GM19438 (cell line): ENCODE measurements around the gene FHIP1A.
A peak's percentile ranks its signal among the peaks of the same experiment; 100 is the strongest.

ENCODE experiments used
- ATAC-seq: cut with Tn5 transposase; IDR thresholded peaks from one replicate; pipeline ENCODE4 v1.9.1; 2021; ENCODE audit warnings: low read depth; ENCODE audit not compliant: unreplicated experiment

FHIP1A gene

GRCh38 chr4:151417766-151418376 lies 8.9 kb downstream of the FHIP1A start:
- no peak for ATAC-seq

DNA sequence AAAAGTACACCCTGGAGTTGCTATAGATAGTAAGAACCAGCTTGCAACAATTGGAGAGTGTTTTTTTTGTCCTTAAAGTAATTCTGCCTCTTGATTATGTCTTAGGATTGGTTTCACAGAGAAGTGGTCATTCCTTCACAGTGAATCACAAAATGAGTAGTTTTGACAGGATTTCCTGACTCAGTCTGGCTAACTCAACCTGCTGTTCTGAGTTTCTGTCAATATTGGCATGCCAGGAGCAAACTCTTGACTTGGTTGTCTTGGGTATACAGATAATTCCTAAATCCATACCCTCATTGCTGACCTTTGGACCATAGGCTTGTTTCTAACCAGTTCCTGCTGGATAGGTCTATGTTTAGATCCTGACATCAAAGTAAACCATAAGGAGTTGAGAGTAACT lies 9.4 kb downstream of the FHIP1A start:
- no peak for ATAC-seq

DNA sequence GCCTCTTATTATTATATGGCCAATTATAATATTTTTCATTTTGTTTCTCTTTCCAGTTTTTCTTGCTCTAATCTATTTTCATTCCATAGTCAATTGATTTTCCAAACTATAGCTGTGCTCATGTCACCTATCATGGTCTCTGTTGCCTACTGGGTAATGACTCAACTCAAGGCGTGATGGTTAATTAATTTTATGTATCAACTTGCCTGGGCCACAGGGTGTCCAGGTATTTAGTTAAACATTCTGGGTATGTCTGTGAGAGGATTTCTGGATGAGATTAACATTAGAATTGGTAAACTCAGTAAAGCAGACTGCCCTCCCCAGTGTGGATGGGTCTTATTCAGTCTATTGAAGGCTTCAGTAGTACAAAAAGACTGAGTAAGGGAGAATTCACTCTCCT lies 9.9 kb downstream of the FHIP1A start:
- ATAC-seq, result no peak

GRCh38 chr4:151420250-151420807 lies 11.4 kb downstream of the FHIP1A start:
- ATAC-seq, result no peak

GRCh38 chr4:151422854-151423253 lies 13.9 kb downstream of the FHIP1A start:
- no peak for ATAC-seq

- ATAC-seq, result no peak
These were observed 17.5 kb downstream of the FHIP1A start for GRCh38 chr4:151426513-151426912.

DNA sequence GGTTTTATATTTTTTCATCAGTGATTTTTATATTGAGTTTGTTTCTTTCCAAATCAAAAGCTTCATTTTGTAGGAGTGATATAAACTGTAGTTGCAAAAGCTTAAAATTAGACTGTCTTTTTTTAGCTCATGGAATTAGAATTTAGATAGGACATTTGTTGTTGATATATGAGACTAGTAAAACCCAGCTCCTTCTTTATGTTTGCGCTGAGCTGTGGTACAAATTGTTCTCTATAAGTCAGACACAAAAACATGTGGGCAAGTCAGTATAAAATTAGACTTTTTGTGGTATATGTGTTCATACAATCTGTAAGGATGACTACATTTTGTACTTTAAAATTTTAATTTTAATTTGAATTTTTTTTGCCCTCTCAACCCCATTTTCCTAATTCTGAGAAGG lies 18.3 kb downstream of the FHIP1A start:
- no peak for ATAC-seq

DNA sequence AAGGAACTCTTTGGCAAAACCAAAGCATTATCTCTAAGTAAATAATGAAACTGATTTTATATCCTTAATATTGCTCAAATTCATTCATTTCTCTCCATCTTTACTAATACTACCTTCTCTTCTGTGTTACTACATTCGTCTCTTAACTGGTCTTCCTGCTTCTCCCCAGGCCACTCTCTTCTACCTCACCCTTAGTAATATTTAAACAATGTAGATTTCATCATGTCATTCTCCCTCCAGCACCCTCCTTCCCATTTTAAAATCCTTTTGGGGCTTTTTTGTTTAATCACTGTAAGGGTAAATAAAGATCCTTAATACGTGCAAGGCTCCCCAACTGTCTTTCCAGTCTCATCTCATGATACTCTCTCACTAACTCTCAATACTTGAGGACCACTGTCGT lies 19.4 kb downstream of the FHIP1A start:
- ATAC-seq, result no peak

- peak; percentile 68 for ATAC-seq
These were observed 21.1 kb downstream of the FHIP1A start for GRCh38 chr4:151429957-151430570.

GRCh38 chr4:151430740-151431457 lies 21.9 kb downstream of the FHIP1A start:
- no peak for ATAC-seq

- ATAC-seq, result no peak
These were observed 22.8 kb downstream of the FHIP1A start for GRCh38 chr4:151431728-151432127.

GRCh38 chr4:151432654-151433053 lies 23.7 kb downstream of the FHIP1A start:
- no peak for ATAC-seq

- no peak for ATAC-seq
These were observed 25.3 kb downstream of the FHIP1A start for GRCh38 chr4:151434183-151434860.

- no peak for ATAC-seq
These were observed 27.1 kb downstream of the FHIP1A start for GRCh38 chr4:151436093-151436518.

GRCh38 chr4:151437505-151437904 lies 28.5 kb downstream of the FHIP1A start:
- no peak for ATAC-seq

- ATAC-seq, result no peak
These were observed 29.2 kb downstream of the FHIP1A start for GRCh38 chr4:151438154-151438553.

GRCh38 chr4:151439320-151439719 lies 30.3 kb downstream of the FHIP1A start:
- ATAC-seq, result peak; percentile 72

DNA sequence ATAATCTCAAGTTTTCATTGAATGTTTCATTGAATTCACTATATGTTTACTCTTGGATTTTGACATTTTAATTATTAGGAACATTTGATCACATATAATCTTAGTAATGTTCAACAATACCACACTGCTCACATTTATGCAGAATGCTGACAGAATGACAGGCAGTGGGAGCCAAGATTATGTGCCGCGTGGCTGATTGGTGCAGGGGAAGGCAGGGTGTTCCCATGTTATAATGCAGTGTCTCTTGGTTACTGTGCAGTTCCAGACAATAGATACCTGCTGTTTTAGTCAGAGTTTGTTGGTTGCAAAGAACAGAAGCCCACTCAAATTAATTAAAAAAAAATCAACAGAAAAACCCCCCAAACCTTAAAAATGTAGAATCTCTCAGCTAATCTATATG lies 33.0 kb downstream of the FHIP1A start:
- ATAC-seq, result no peak

GRCh38 chr4:151443247-151443646 lies 34.3 kb downstream of the FHIP1A start:
- ATAC-seq, result no peak

- ATAC-seq, result no peak
These were observed 34.8 kb downstream of the FHIP1A start for GRCh38 chr4:151443752-151444151.

DNA sequence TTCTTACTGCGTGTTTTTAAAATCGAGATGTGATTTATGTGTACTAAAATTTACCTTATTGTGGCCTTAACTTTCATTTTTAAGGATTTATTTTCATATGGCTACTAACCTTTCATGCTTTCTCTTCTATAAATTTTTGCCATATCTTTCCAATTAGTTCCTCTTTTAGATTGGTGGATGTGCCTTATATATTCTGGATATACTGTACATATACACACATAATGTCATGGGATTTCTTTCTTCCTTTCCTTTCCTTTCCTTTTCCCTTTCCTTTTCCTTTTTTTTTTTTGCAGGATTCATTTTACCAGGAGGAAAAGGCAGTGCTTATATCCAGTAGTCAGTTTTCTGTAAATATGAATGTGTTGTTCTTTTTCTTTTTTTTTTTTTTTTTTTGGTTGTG lies 37.2 kb downstream of the FHIP1A start:
- no peak for ATAC-seq
